ENCODE data around the gene HSPB3. TPM values are rescaled to one million over a fixed set of nuclear protein-coding genes. Genes with fewer than 3 reads are reported as not detected.

The HSPB3 gene
- total and polyA plus RNA-seq, 2 of the 8 experiments (the other 6 are each of a cell fraction or from before 2014, with no cell fraction given): not detected

DNA sequence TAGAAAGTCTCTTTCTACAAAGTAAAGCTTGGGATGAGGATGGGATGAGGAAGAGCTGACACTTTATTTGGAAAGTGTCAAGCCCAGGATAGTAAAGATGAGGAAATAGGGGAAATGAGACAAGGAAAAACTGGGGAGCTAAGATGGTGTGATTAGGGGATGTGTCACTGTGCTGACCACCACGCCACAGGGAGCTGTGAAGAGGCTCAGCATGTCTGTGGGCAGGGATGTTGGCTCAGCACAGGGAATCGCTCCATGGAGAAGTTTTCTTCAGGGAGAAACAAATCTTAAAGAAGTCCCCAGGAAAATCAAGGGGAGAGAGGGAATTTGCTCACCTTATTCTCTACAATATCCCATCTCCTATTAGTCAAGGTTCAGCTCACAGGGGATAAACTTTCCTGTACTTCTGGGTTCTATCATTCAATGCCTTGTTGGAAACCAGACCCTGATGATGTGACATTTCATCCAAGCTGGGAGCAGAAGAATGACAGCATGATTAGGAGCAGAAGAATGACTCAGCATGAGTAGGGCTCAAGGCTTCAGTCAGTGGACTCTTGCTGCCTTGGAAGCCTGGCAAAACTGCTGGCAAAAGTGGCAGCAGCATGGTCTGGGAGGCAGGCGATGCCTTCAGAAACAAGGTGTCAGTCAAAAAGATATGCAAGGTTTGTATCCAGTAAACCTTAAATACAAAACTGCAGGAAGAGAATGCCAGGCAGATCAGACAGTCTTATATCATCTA is 4.9 kb downstream of the HSPB3 start:
- no peak overlapping the region for H2BK12ac ChIP-seq (ENCODE audit: low read depth, low read length)
- no peaks in the 10 kb centered on the region; the same call in 1 of the 2 replicates for H3K23me2 ChIP-seq (ENCODE audit: low read depth, low read length)
- no peak overlapping the region for H4K5ac ChIP-seq (ENCODE audit: insufficient read length, low read depth, low read length)
- H2AK5ac ChIP-seq (ENCODE audit: low read depth, low read length): no peak overlapping the region
- no peak overlapping the region for H3K27ac ChIP-seq (ENCODE audit: low read depth, low read length)
- no peaks in the 10 kb centered on the region for H4K20me1 ChIP-seq (replicated peaks in 1 of 2; ENCODE audit: control insufficient read depth in 1 of 2, insufficient read depth in 2 of 2, low read length in 2 of 2)
- no peak overlapping the region for H2BK15ac ChIP-seq (ENCODE audit: low read length)
- ChIA-PET POLR2A (ENCODE audit: partially characterized antibody) (no interaction called here), CTCF (ENCODE audit: partially characterized antibody) (interaction anchor here (0.7 to 1.3 kb wide), 2 partner anchors 9 to 56 kb away, joined by 3 to 4 read pairs; no protein-coding TSS in a partner anchor)
- H3K79me2 ChIP-seq (ENCODE audit: control insufficient read depth in 1 of 2, insufficient read depth in 2 of 2, low read length in 2 of 2): no peaks in the 10 kb centered on the region
- WGBS, 2 experiments (ENCODE audit: extremely low coverage in 1 of 2, insufficient coverage in 1 of 2, insufficient read length in 1 of 2, insufficient replicate concordance in 2 of 2, low coverage in 1 of 2, low lambda C conversion rate in 2 of 2, missing lambda C conversion rate in 1 of 2): 91% methylated on average over 3 of the region's 3 CpGs; no CpG with 5 or more reads in 1 of the 2 experiments
- no peak overlapping the region for H3K23ac ChIP-seq (ENCODE audit: insufficient read length)
- no peak overlapping the region for H4K8ac ChIP-seq (ENCODE audit: extremely low read depth, insufficient read depth, low read length)
- H2BK20ac ChIP-seq (ENCODE audit: low read length): no peak overlapping the region
- H4K91ac ChIP-seq (replicated peaks; ENCODE audit: insufficient read length, low read length): no peak overlapping the region
- H3K9ac ChIP-seq (replicated peaks in 1 of 4; ENCODE audit: extremely low read depth in 1 of 4, low read depth in 3 of 4, low read length in 3 of 4): no peak overlapping the region
- H3K4ac ChIP-seq (replicated peaks; ENCODE audit: insufficient read length, low read depth, low read length): no peak overlapping the region
- no peak overlapping the region for H3K14ac ChIP-seq (ENCODE audit: insufficient read length)
- TF ChIP-seq SIX5 (IDR thresholded peaks at IDR 0.05; ENCODE audit: low read depth, low read length) (no peak), BCL11A (IDR thresholded peaks at IDR 0.05; ENCODE audit: low read depth in 2 of 2, low read length in 2 of 2) (no peak), RFX5 (IDR thresholded peaks at IDR 0.05; ENCODE audit: borderline replicate concordance, low read depth, low read length) (no peak), TAF7 (optimal IDR thresholded peaks at IDR 0.05; ENCODE audit: borderline replicate concordance, low read depth, low read length) (no peak)
- TF ChIP-seq, protein P1, sequence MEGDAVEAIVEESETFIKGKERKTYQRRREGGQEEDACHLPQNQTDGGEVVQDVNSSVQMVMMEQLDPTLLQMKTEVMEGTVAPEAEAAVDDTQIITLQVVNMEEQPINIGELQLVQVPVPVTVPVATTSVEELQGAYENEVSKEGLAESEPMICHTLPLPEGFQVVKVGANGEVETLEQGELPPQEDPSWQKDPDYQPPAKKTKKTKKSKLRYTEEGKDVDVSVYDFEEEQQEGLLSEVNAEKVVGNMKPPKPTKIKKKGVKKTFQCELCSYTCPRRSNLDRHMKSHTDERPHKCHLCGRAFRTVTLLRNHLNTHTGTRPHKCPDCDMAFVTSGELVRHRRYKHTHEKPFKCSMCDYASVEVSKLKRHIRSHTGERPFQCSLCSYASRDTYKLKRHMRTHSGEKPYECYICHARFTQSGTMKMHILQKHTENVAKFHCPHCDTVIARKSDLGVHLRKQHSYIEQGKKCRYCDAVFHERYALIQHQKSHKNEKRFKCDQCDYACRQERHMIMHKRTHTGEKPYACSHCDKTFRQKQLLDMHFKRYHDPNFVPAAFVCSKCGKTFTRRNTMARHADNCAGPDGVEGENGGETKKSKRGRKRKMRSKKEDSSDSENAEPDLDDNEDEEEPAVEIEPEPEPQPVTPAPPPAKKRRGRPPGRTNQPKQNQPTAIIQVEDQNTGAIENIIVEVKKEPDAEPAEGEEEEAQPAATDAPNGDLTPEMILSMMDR (IDR thresholded peaks at IDR 0.05; ENCODE audit: control extremely low read depth in 1 of 3, insufficient read depth in 1 of 3, low read depth in 1 of 3, low read length in 3 of 3): no peak
- H2BK120ac ChIP-seq (replicated peaks; ENCODE audit: low read depth, low read length): no peak overlapping the region
- H3K9me3 ChIP-seq (ENCODE audit: insufficient read depth in 2 of 2, low read depth in 1 of 2, low read length in 1 of 2): peaks cover 5 to 6% of the 10 kb centered on the region in 2 experiments; a peak in 1 of 4 replicates
- no peak overlapping the region for H3K4me2 ChIP-seq (ENCODE audit: insufficient read depth in 1 of 2, low read depth in 2 of 2, low read length in 2 of 2)
- H3K4me1 ChIP-seq (replicated peaks in 1 of 4; ENCODE audit: control insufficient read depth in 3 of 4, insufficient read depth in 4 of 4, low read length in 3 of 4): peaks cover 0 to 5% (median 3%) of the 10 kb centered on the region in 4 experiments; a peak in 5 of 7 replicates
- no peak overlapping the region for H3K56ac ChIP-seq (replicated peaks; ENCODE audit: insufficient read length, low read depth, low read length)
- no peak overlapping the region for H3K4me3 ChIP-seq (ENCODE audit: extremely low read depth in 1 of 4, insufficient read depth in 2 of 4, low read depth in 3 of 4, low read length in 4 of 4)
- no peaks in the 10 kb centered on the region for H3K79me1 ChIP-seq (ENCODE audit: low read depth, low read length)
- no peak for DNase-seq (ENCODE audit: low read depth in 1 of 2, low spot score in 2 of 2)
- no peak overlapping the region for H3K18ac ChIP-seq (ENCODE audit: extremely low read depth, low read length)
- no peaks in the 10 kb centered on the region; a peak in 1 of 8 replicates for H3K36me3 ChIP-seq (ENCODE audit: control insufficient read depth in 2 of 4, insufficient read depth in 4 of 4, low read length in 3 of 4)
- no peak overlapping the region for H2BK5ac ChIP-seq (ENCODE audit: low read depth, low read length)
- no peak for FAIRE-seq
- H3K27me3 ChIP-seq (replicated peaks in 1 of 4; ENCODE audit: control insufficient read depth in 3 of 4, extremely low read depth in 1 of 4, insufficient read depth in 3 of 4, low read length in 3 of 4): no peaks in the 10 kb centered on the region
- H2AFZ ChIP-seq (ENCODE audit: low read length): no peak overlapping the region

All from H1 (cell line).